Muscle layer of duodenum (tissue), 2 donors: ENCODE data around the gene MCL1.

Experiments
- H3K27ac ChIP-seq: one replicate; pipeline ENCODE4 v1.7.0; 2013; ENCODE audit warnings: mild to moderate bottlenecking, low read length
- H3K27me3 ChIP-seq: one replicate; pipeline ENCODE4 v1.7.0; 2013; ENCODE audit warnings: low read depth, mild to moderate bottlenecking, control low read depth, low read length
- H3K36me3 ChIP-seq, 2 donors: one replicate each; pipeline ENCODE4 v1.7.0; 2013; ENCODE audit warnings: low read length in 2 of 2, control low read depth in 1 of 2, mild to moderate bottlenecking in 1 of 2; ENCODE audit not compliant: insufficient read depth in 2 of 2, control insufficient read depth in 1 of 2
- H3K4me1 ChIP-seq, 2 donors: one replicate each; pipeline ENCODE4 v1.7.0; 2013; ENCODE audit warnings: low read length in 2 of 2, mild to moderate bottlenecking in 2 of 2, control low read depth in 1 of 2, moderate library complexity in 1 of 2; ENCODE audit not compliant: insufficient read depth in 2 of 2, control insufficient read depth in 1 of 2
- H3K4me3 ChIP-seq, 2 donors: one replicate each; pipeline ENCODE4 v1.7.0; 2013; ENCODE audit warnings: low read length in 2 of 2, low read depth in 1 of 2, mild to moderate bottlenecking in 1 of 2
- H3K9me3 ChIP-seq, 2 donors: one replicate each; pipeline ENCODE4 v1.7.0; 2013; ENCODE audit warnings: low read length in 2 of 2, control low read depth in 1 of 2, mild to moderate bottlenecking in 1 of 2; ENCODE audit not compliant: control insufficient read depth in 1 of 2
- donor health status: healthy.

Gene MCL1

GRCh38 chr1:150559656-150560010 is 19.8 kb downstream of the MCL1 start:
- peak overlapping the region; percentile 100 for H3K27ac ChIP-seq
- H3K36me3 ChIP-seq = peaks cover 0 to 30% of the 10 kb centered on the region in 2 donors

DNA sequence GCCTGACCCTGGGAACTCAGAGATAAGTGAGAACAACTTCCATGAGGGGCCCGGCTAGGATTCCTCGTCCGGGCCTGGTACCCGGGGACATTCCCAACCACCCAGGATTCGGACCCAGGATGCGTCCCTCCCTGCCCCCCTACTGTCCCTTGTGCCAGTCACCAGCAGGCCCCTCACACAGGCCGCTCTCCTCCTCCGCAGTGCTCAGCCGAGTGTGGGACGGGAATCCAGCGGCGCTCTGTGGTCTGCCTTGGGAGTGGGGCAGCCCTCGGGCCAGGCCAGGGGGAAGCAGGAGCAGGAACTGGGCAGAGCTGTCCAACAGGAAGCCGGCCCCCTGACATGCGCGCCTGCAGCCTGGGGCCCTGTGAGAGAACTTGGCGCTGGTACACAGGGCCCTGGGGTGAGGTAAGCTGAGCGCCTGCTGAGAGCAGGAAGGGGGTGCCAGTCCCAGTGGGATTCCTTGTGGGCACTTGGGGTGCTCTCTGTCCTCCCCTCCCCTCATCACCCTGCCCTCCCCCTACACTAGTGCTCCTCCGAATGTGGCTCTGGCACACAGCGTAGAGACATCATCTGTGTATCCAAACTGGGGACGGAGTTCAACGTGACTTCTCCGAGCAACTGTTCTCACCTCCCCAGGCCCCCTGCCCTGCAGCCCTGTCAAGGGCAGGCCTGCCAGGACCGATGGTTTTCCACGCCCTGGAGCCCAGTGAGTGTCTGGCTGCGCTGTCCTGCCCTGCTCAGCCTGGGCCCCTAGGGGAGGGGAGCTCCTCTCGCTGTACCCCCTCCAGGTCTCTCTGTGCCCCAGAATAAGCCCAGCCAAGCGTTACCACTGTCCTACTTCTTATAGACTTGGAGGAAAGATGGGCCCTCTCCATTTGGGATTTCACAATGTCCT is 20.4 kb downstream of the MCL1 start:
- no peaks in the 10 kb centered on the region for H3K27me3 ChIP-seq
- H3K36me3 ChIP-seq = peaks cover 0 to 36% of the 10 kb centered on the region in 2 donors
- peak overlapping the region; percentile 100 for H3K27ac ChIP-seq
- peak overlapping the region in 1 of 2 donors; percentile 64 for H3K4me3 ChIP-seq
- H3K4me1 ChIP-seq = peaks cover 34 to 48% of the 10 kb centered on the region in 2 donors
- H3K9me3 ChIP-seq = no peaks in the 10 kb centered on the region

More at GRCh38 chr1:150559656-150560010, 19.8 kb downstream of the MCL1 start:
- Histone ChIP-seq H3K4me3 (peak overlapping the region in 1 of 2 donors; percentile 64), H3K4me1 (peaks cover 38 to 50% of the 10 kb centered on the region in 2 donors), H3K9me3 (no peaks in the 10 kb centered on the region), H3K27me3 (no peaks in the 10 kb centered on the region)

- no peak overlapping the region for H3K27ac ChIP-seq
- peaks cover 27 to 48% of the 10 kb centered on the region in 2 donors for H3K4me1 ChIP-seq
- H3K27me3 ChIP-seq = no peaks in the 10 kb centered on the region
- no peak overlapping the region for H3K4me3 ChIP-seq
- H3K36me3 ChIP-seq = peaks cover 0 to 36% of the 10 kb centered on the region in 2 donors
- no peaks in the 10 kb centered on the region for H3K9me3 ChIP-seq
These were observed 21.1 kb downstream of the MCL1 start for GRCh38 chr1:150558303-150558704.

DNA sequence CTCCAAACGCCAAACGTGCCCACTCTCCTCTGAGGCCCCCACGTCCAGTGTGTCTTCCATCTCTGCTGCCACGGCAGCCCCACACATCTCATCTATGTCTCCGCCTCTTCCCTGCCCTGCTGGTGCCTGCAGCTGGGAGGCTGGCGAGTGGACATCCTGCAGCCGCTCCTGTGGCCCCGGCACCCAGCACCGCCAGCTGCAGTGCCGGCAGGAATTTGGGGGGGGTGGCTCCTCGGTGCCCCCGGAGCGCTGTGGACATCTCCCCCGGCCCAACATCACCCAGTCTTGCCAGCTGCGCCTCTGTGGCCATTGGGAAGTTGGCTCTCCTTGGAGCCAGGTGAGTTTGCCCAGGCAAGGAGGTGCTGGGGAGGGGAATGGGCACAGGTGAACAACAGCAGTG is 21.6 kb downstream of the MCL1 start:
- Histone ChIP-seq H3K4me1 (peaks cover 22 to 48% of the 10 kb centered on the region in 2 donors), H3K4me3 (no peak overlapping the region), H3K27ac (no peak overlapping the region)

DNA sequence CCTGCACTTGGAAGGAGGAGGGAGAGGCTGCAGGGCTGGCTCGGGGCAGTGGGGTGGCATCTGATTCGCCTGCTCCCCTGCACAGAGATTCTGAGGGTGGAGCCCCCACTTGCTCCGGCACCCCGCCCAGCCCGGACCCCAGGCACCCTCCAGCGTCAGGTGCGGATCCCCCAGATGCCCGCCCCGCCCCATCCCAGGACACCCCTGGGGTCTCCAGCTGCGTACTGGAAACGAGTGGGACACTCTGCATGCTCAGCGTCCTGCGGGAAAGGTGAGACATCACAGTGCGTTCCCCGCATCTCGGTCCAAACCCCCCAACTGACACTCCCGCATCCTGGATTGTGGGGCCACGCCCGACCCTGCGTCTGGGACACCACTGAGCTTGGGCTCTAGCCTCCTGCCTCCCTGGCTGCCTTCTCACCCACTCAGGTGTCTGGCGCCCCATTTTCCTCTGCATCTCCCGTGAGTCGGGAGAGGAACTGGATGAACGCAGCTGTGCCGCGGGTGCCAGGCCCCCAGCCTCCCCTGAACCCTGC is 22.3 kb downstream of the MCL1 start:
- H3K27ac ChIP-seq = no peak overlapping the region

More for the DNA sequence above, 21.6 kb downstream of the MCL1 start:
- H3K27me3 ChIP-seq = no peaks in the 10 kb centered on the region
- H3K9me3 ChIP-seq = no peaks in the 10 kb centered on the region
- peaks cover 0 to 36% of the 10 kb centered on the region in 2 donors for H3K36me3 ChIP-seq

GRCh38 chr1:150555971-150556865 is 23.2 kb downstream of the MCL1 start:
- Histone ChIP-seq H3K9me3 (no peaks in the 10 kb centered on the region), H3K36me3 (peaks cover 0 to 31% of the 10 kb centered on the region in 2 donors), H3K4me1 (peaks cover 20 to 50% of the 10 kb centered on the region in 2 donors), H3K4me3 (no peak overlapping the region), H3K27me3 (no peaks in the 10 kb centered on the region), H3K27ac (no peak overlapping the region)

More for the DNA sequence above, 22.3 kb downstream of the MCL1 start:
- peaks cover 0 to 36% of the 10 kb centered on the region in 2 donors for H3K36me3 ChIP-seq
- H3K9me3 ChIP-seq = no peaks in the 10 kb centered on the region
- no peak overlapping the region for H3K4me3 ChIP-seq
- H3K27me3 ChIP-seq = no peaks in the 10 kb centered on the region
- peaks cover 16 to 47% of the 10 kb centered on the region in 2 donors for H3K4me1 ChIP-seq

DNA sequence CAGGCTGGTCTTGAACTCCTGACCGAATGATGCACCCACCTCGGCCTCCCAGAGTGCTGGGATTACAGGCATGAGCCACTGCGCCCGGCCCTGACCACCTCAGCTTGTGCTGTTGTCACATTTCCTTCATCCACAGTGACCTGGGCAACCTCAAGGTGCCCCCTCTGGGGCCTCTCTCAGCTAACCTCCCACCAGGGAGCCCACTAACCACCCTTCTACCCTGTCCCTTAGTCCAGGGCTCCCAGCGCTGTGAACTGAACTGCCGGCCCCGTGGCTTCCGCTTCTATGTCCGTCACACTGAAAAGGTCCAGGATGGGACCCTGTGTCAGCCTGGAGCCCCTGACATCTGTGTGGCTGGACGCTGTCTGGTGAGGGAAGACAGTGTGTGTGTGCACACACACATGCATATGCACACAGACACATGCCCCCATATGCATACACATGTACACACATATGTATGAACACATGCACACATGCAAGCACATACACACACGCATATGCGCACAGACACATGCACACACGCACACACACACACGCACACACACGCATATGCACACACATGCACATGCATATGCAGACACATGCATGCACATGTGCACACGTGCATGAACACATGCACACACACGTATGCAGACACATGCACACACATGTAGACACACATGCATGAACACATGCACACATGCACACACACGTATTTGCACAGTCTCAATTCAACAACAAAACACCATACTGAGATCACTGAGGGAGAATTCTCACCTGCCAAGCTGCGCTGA is 24.0 kb downstream of the MCL1 start:
- Histone ChIP-seq H3K9me3 (no peaks in the 10 kb centered on the region), H3K4me3 (no peak overlapping the region), H3K27ac (no peak overlapping the region), H3K4me1 (peaks cover 16 to 44% of the 10 kb centered on the region in 2 donors), H3K36me3 (peaks cover 0 to 31% of the 10 kb centered on the region in 2 donors), H3K27me3 (no peaks in the 10 kb centered on the region)

- Histone ChIP-seq H3K27me3 (no peaks in the 10 kb centered on the region), H3K27ac (no peak overlapping the region), H3K9me3 (no peaks in the 10 kb centered on the region), H3K4me1 (peaks cover 9 to 31% of the 10 kb centered on the region in 2 donors), H3K4me3 (no peak overlapping the region), H3K36me3 (peaks cover 0 to 31% of the 10 kb centered on the region in 2 donors)
These were observed 25.3 kb downstream of the MCL1 start for GRCh38 chr1:150554086-150554452.

- Histone ChIP-seq H3K4me1 (peaks cover 9 to 26% of the 10 kb centered on the region in 2 donors), H3K36me3 (peaks cover 0 to 31% of the 10 kb centered on the region in 2 donors), H3K9me3 (no peaks in the 10 kb centered on the region), H3K27ac (peak overlapping the region; percentile 51), H3K4me3 (no peak overlapping the region), H3K27me3 (no peaks in the 10 kb centered on the region)
These were observed 25.9 kb downstream of the MCL1 start for GRCh38 chr1:150553392-150554085.

DNA sequence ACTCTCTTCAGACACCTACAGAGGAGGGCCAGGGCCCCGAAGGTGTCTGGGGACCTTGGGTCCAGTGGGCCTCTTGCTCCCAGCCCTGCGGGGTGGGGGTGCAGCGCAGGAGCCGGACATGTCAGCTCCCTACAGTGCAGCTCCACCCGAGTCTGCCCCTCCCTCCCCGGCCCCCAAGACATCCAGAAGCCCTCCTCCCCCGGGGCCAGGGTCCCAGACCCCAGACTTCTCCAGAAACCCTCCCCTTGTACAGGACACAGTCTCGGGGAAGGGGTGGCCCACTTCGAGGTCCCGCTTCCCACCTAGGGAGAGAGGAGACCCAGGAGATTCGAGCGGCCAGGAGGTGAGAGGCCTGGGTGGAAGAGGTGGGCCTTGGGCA is 26.5 kb downstream of the MCL1 start:
- Histone ChIP-seq H3K36me3 (peaks cover 0 to 26% of the 10 kb centered on the region in 2 donors), H3K27ac (peak overlapping the region; percentile 51), H3K4me1 (peaks cover 9 to 24% of the 10 kb centered on the region in 2 donors), H3K27me3 (no peaks in the 10 kb centered on the region), H3K9me3 (no peaks in the 10 kb centered on the region), H3K4me3 (peak overlapping the region in 1 of 2 donors; percentile 28)
